SKM-1 treated with dmso at 0.1 percent for 144 hours (cell line): ENCODE results near the gene RNU6-9.

ENCODE experiments used
- DNase-seq: peaks from one replicate; lab custom pipeline; 2025; ENCODE audit not compliant: unreplicated experiment; lab: John Stamatoyannopoulos, UW

The RNU6-9 gene

GRCh38 chr19:917323-918151 is 24.3 kb downstream of the RNU6-9 start, which contains the start of gene KISS1R:
Gene KISS1R (plus strand): TSS chr19:917333. CDS start chr19:917503, 170 bp downstream.
- peak; percentile 24 for DNase-seq

- no peak for DNase-seq
Measured at GRCh38 chr19:918152-918437, 24.8 kb downstream of the RNU6-9 start.

GRCh38 chr19:918481-919198 is 25.4 kb downstream of the RNU6-9 start:
- DNase-seq: no peak

- no peak for DNase-seq
Measured at GRCh38 chr19:919199-920050, 26.1 kb downstream of the RNU6-9 start.

GRCh38 chr19:920051-920864 is 27.0 kb downstream of the RNU6-9 start:
- DNase-seq: no peak

GRCh38 chr19:924553-925086 is 31.3 kb downstream of the RNU6-9 start:
- DNase-seq: peak; percentile 22

GRCh38 chr19:925087-925525 is 31.8 kb downstream of the RNU6-9 start:
- DNase-seq: peak; percentile 91

- DNase-seq: peak; percentile 91
Measured at GRCh38 chr19:925526-926322, 32.4 kb downstream of the RNU6-9 start, which contains the start of gene ARID3A. Gene ARID3A (plus strand): TSS chr19:926035. CDS start chr19:929529, 3,494 bp downstream.

GRCh38 chr19:926323-926588 is 33.0 kb downstream of the RNU6-9 start:
- DNase-seq: no peak

GRCh38 chr19:926589-927350 is 33.5 kb downstream of the RNU6-9 start:
- peak; percentile 89 for DNase-seq

GRCh38 chr19:927351-927779 is 34.1 kb downstream of the RNU6-9 start:
- DNase-seq: no peak

- DNase-seq: no peak
Measured at GRCh38 chr19:927780-928401, 34.6 kb downstream of the RNU6-9 start.

- DNase-seq: no peak
Measured at GRCh38 chr19:928471-929202, 35.4 kb downstream of the RNU6-9 start.

GRCh38 chr19:929203-929890 is 36.1 kb downstream of the RNU6-9 start:
- no peak for DNase-seq

GRCh38 chr19:929891-930258 is 36.6 kb downstream of the RNU6-9 start:
- no peak for DNase-seq

GRCh38 chr19:931860-932647 is 38.8 kb downstream of the RNU6-9 start:
- DNase-seq: no peak
